Measurements from ENCODE around the gene EEA1. TPM values are rescaled to one million over a fixed set of nuclear protein-coding genes. Genes with fewer than 3 reads are reported as not detected.
A peak's percentile ranks its signal among the peaks of the same experiment; 100 is the strongest.

The EEA1 gene
- total RNA-seq, 1 donor from 2014 or later = 11.6 TPM

DNA sequence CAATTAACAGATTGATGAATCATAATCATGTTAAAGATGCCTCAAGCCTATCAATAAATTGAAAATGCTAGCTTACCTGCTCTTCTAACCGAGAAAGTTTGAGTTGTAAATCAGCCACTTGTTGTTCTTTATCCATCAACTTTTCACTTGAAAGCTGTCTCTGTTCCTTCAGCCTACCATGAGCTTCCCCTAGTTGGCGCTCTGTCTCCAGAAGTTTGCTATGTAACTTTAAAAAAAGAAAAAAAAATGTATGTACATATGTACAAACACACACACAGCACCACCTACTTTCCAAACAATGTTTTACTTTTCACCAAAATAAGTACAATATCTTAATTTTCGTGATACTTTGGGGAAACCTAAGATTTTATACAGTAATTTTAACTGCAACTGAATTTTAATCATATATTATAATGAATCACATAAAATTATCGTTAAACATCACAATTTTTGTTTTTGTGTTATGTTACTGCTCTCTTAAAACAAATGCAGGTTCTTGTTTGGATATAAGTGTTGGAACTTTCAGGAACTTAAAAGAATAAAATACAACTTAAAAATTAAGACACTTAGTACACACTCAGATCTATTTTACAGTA, 101.2 kb downstream of the EEA1 start:
- no peak for TF ChIP-seq EZH2phosphoT487 (IDR thresholded peaks at IDR 0.05)
- TF ChIP-seq, protein P1, sequence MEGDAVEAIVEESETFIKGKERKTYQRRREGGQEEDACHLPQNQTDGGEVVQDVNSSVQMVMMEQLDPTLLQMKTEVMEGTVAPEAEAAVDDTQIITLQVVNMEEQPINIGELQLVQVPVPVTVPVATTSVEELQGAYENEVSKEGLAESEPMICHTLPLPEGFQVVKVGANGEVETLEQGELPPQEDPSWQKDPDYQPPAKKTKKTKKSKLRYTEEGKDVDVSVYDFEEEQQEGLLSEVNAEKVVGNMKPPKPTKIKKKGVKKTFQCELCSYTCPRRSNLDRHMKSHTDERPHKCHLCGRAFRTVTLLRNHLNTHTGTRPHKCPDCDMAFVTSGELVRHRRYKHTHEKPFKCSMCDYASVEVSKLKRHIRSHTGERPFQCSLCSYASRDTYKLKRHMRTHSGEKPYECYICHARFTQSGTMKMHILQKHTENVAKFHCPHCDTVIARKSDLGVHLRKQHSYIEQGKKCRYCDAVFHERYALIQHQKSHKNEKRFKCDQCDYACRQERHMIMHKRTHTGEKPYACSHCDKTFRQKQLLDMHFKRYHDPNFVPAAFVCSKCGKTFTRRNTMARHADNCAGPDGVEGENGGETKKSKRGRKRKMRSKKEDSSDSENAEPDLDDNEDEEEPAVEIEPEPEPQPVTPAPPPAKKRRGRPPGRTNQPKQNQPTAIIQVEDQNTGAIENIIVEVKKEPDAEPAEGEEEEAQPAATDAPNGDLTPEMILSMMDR (IDR thresholded peaks at IDR 0.05) = peak; percentile 81
- Mint-ChIP-seq H3K27me3 (ENCODE audit: insufficient read depth, low read depth) (no peaks in the 10 kb centered on the region), H3K4me1 (no peaks in the 10 kb centered on the region), H3K27ac (no peak overlapping the region), H3K9me3 (no peaks in the 10 kb centered on the region), H3K36me3 (peaks cover 7% of the 10 kb centered on the region), H3K4me3 (no peak overlapping the region)
- Histone ChIP-seq H3K27me3 (no peaks in the 10 kb centered on the region), H3K36me3 (no peaks in the 10 kb centered on the region), H3K27ac (no peak overlapping the region), H3K9me3 (ENCODE audit: low read depth) (no peaks in the 10 kb centered on the region), H3K79me2 (ENCODE audit: low read depth) (no peaks in the 10 kb centered on the region), H3K4me2 (no peak overlapping the region), H3F3A (ENCODE audit: low read depth) (no peaks in the 10 kb centered on the region), H2AFZ (replicated peaks) (no peak overlapping the region), H3K4me3 (no peak overlapping the region), H3K4me1 (no peaks in the 10 kb centered on the region), H3K9ac (no peak overlapping the region), H4K20me1 (ENCODE audit: low read depth) (no peaks in the 10 kb centered on the region)
- peak; percentile 36 for DNase-seq (ENCODE audit: low spot score)

DNA sequence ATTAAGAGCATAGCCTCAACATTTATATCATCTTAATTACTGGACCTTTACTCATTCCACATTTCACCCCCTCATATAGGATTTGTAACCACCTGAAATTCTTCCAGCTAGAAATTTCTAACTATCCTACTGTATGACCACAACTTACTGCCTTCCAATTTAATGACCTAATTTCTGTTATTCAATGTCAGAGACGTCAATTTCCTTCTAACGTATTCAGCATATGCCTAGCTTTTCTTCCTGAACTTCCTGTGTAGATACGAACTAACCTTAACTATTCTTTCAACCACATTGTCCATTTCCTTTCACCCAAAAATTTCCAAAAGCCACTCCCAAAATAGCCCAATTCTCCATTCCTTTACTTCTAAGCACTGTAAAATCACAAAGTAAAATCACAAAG, 108.0 kb downstream of the EEA1 start:
- H3K36me3 ChIP-seq = no peaks in the 10 kb centered on the region
- no peaks in the 10 kb centered on the region for H4K20me1 ChIP-seq (ENCODE audit: low read depth)
- no peak overlapping the region for H3K27ac ChIP-seq
- no peaks in the 10 kb centered on the region for H3K4me1 ChIP-seq
- Mint-ChIP-seq H3K27me3 (ENCODE audit: insufficient read depth, low read depth) (no peaks in the 10 kb centered on the region), H3K4me3 (no peak overlapping the region), H3K4me1 (no peaks in the 10 kb centered on the region), H3K27ac (no peak overlapping the region), H3K9me3 (no peaks in the 10 kb centered on the region), H3K36me3 (peaks cover 7% of the 10 kb centered on the region)
- H3F3A ChIP-seq (ENCODE audit: low read depth) = no peaks in the 10 kb centered on the region
- TF ChIP-seq, protein P1 (IDR thresholded peaks at IDR 0.05) = no peak
- no peak for TF ChIP-seq EZH2phosphoT487 (IDR thresholded peaks at IDR 0.05)
- TF ChIP-seq EZH2 (IDR thresholded peaks at IDR 0.05) = no peak
- DNase-seq (ENCODE audit: low spot score) = no peak
- no peak overlapping the region for H3K9ac ChIP-seq
- H3K27me3 ChIP-seq = no peaks in the 10 kb centered on the region
- H3K4me3 ChIP-seq = no peak overlapping the region
- H2AFZ ChIP-seq (replicated peaks) = no peak overlapping the region
- no peaks in the 10 kb centered on the region for H3K79me2 ChIP-seq (ENCODE audit: low read depth)
- no peak overlapping the region for H3K4me2 ChIP-seq
- H3K9me3 ChIP-seq (ENCODE audit: low read depth) = no peaks in the 10 kb centered on the region

DNA sequence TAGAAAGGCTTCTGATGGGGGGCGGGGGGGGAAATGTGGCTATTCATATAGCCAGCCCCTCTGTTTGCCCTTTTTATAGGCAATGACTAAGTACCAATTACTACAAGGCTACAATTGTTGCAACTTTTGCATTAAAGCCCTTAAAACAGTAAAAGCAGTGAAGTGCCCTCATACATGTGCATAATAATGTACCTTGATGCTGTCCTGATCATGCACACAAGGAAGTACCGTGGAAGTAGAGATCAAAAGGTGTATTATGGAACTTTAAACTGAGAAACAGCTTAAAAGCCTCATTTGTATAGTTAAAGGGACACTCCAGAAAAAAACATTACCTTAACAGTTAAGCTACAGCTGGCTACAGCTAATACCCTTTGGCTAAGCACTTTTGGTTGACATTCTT, 114.5 kb downstream of the EEA1 start:
- Histone ChIP-seq H3K4me1 (no peaks in the 10 kb centered on the region), H3K36me3 (no peaks in the 10 kb centered on the region), H2AFZ (replicated peaks) (no peak overlapping the region), H3K9ac (no peak overlapping the region), H3K4me3 (no peak overlapping the region), H3K79me2 (ENCODE audit: low read depth) (no peaks in the 10 kb centered on the region), H3K9me3 (ENCODE audit: low read depth) (no peaks in the 10 kb centered on the region), H3K27me3 (no peaks in the 10 kb centered on the region), H3F3A (ENCODE audit: low read depth) (no peaks in the 10 kb centered on the region), H3K4me2 (no peak overlapping the region), H4K20me1 (ENCODE audit: low read depth) (no peaks in the 10 kb centered on the region), H3K27ac (no peak overlapping the region)
- Mint-ChIP-seq H3K4me1 (no peaks in the 10 kb centered on the region), H3K9me3 (no peaks in the 10 kb centered on the region), H3K4me3 (no peak overlapping the region), H3K27me3 (ENCODE audit: insufficient read depth, low read depth) (no peaks in the 10 kb centered on the region), H3K27ac (no peak overlapping the region), H3K36me3 (peaks cover 8% of the 10 kb centered on the region)
- TF ChIP-seq EZH2phosphoT487 (IDR thresholded peaks at IDR 0.05) (no peak), EZH2 (IDR thresholded peaks at IDR 0.05) (no peak)
- TF ChIP-seq, protein P1 (IDR thresholded peaks at IDR 0.05) = no peak
- no peak for DNase-seq (ENCODE audit: low spot score)

Measured in neural progenitor cell (in vitro differentiated cells).